AG09309 (cell line): Measurements from ENCODE around the gene GIGYF2.

Source experiments
- DNase-seq: peaks from one replicate; pipeline ENCODE4 v3.0.0-alpha.2; 2010; ENCODE audit warnings: low read depth
- H3K4me3 ChIP-seq: 2 replicates; pipeline ENCODE4 v1.5.1; 2011; ENCODE audit warnings: mild to moderate bottlenecking, low read depth, low read length, moderate library complexity; ENCODE audit not compliant: control insufficient read depth
- CTCF ChIP-seq: IDR thresholded peaks from 2 replicates; pipeline ENCODE4 v1.5.1; 2011; ENCODE audit warnings: mild to moderate bottlenecking, low read depth, low read length, inconsistent platforms; ENCODE audit not compliant: insufficient read depth, control insufficient read depth; ENCODE audit errors: missing control alignments

The GIGYF2 gene

GRCh38 chr2:232779934-232780333 is 82.8 kb downstream of the GIGYF2 start:
- DNase-seq: no peak
- TF ChIP-seq CTCF: no peak
- H3K4me3 ChIP-seq: no peak overlapping the region

- peak; percentile 52 for DNase-seq
- no peak for TF ChIP-seq CTCF
- no peak overlapping the region for H3K4me3 ChIP-seq
Observed at GRCh38 chr2:232781765-232782164, 84.6 kb downstream of the GIGYF2 start.

GRCh38 chr2:232783278-232783677 is 86.1 kb downstream of the GIGYF2 start:
- H3K4me3 ChIP-seq: no peak overlapping the region
- no peak for DNase-seq
- no peak for TF ChIP-seq CTCF

- no peak for TF ChIP-seq CTCF
- H3K4me3 ChIP-seq: no peak overlapping the region
- DNase-seq: no peak
Observed at GRCh38 chr2:232787806-232788205, 90.7 kb downstream of the GIGYF2 start.

GRCh38 chr2:232789082-232789481 is 92.0 kb downstream of the GIGYF2 start:
- DNase-seq: no peak
- H3K4me3 ChIP-seq: no peak overlapping the region
- no peak for TF ChIP-seq CTCF

- no peak for DNase-seq
- H3K4me3 ChIP-seq: no peak overlapping the region
- no peak for TF ChIP-seq CTCF
Observed at GRCh38 chr2:232791518-232791917, 94.4 kb downstream of the GIGYF2 start.

- no peak for TF ChIP-seq CTCF
- H3K4me3 ChIP-seq: no peak overlapping the region
- no peak for DNase-seq
Observed at GRCh38 chr2:232793271-232793670, 96.1 kb downstream of the GIGYF2 start.
